Activated naive CD8-positive, alpha-beta T cell treated with anti-CD3 and anti-CD28 coated beads, Interleukin-2, amount 10 ng/mL, durations not matched to agents 7 days and 5 days (primary cell): Measurements from ENCODE around the gene ZNF337. TPM values are rescaled to one million over a fixed set of nuclear protein-coding genes. Genes with fewer than 3 reads are reported as not detected.
"Not testable (repeated sequence)": the region's sequence is repeated elsewhere in the genome, so short reads cannot be mapped to it uniquely, and the experiment has no call there.

ENCODE experiments used
- ATAC-seq: fragments of 150-1000 bp; cut with Tn5 transposase; one replicate; pipeline ENCODE4 v1.10.0; 2021; ENCODE audit warnings: low read depth, moderate library complexity
- POLR2A ChIA-PET: fragments of 350-600 bp; sonication (Branson Sonifier 250); formaldehyde crosslinking; loops from one replicate; lab custom pipeline; 2021; ENCODE audit warnings: antibody characterized with exemption; lab: Charles Lee
- DNase-seq: peaks from one replicate; pipeline ENCODE4 v3.0.0; 2021
- H3K27ac Mint-ChIP-seq: one replicate; pipeline ENCODE4 v1.8.0; 2022; ENCODE audit warnings: mild to moderate bottlenecking, mixed read lengths
- H3K27me3 Mint-ChIP-seq: one replicate; pipeline ENCODE4 v1.8.0; 2022; ENCODE audit warnings: mild to moderate bottlenecking, moderate library complexity, mixed read lengths
- H3K36me3 Mint-ChIP-seq: one replicate; pipeline ENCODE4 v1.8.0; 2021; ENCODE audit warnings: mild to moderate bottlenecking, mixed read lengths
- H3K4me1 Mint-ChIP-seq: one replicate; pipeline ENCODE4 v1.8.0; 2021; ENCODE audit warnings: mixed read lengths
- H3K4me3 Mint-ChIP-seq: one replicate; pipeline ENCODE4 v1.8.0; 2022; ENCODE audit warnings: mild to moderate bottlenecking, moderate library complexity, mixed read lengths
- H3K9me3 Mint-ChIP-seq: one replicate; pipeline ENCODE4 v1.8.0; 2021; ENCODE audit warnings: mixed read lengths
- total RNA-seq, 2 experiments: library from RNA; stranded (reverse); gene quantifications; one replicate each; pipeline ENCODE4 v1.2.3, GENCODE V29; 2021

The ZNF337 gene
- total RNA-seq, 2 experiments from 2014 or later, result 25.3 to 26.6 TPM

GRCh38 chr20:25718896-25719809, 22.5 kb upstream of the ZNF337 start:
- H3K27ac Mint-ChIP-seq, result peak overlapping the region; percentile 88

GRCh38 chr20:25707695-25708094, 11.0 kb upstream of the ZNF337 start:
- Mint-ChIP-seq H3K27me3 (no peaks in the 10 kb centered on the region), H3K4me3 (no peak overlapping the region), H3K9me3 (peaks cover 27% of the 10 kb centered on the region), H3K4me1 (peaks cover 10% of the 10 kb centered on the region), H3K36me3 (peaks cover 37% of the 10 kb centered on the region), H3K27ac (no peak overlapping the region)
- ATAC-seq, result no peak
- no peak for DNase-seq
- POLR2A ChIA-PET, result no interaction called here

More at GRCh38 chr20:25718896-25719809, 22.5 kb upstream of the ZNF337 start:
- POLR2A ChIA-PET, H3K27me3 Mint-ChIP-seq, H3K4me1 Mint-ChIP-seq, ATAC-seq: not testable (repeated sequence)
- H3K36me3 Mint-ChIP-seq, result peaks cover 36% of the 10 kb centered on the region
- H3K4me3 Mint-ChIP-seq, result peak overlapping the region; percentile 81
- peak; percentile 49 for DNase-seq
- H3K9me3 Mint-ChIP-seq, result peaks cover 22% of the 10 kb centered on the region

GRCh38 chr20:25706793-25707192, 10.1 kb upstream of the ZNF337 start:
- Mint-ChIP-seq H3K4me1 (peaks cover 10% of the 10 kb centered on the region), H3K36me3 (peaks cover 38% of the 10 kb centered on the region), H3K27ac (peak overlapping the region; percentile 75), H3K4me3 (peak overlapping the region; percentile 45), H3K9me3 (peaks cover 29% of the 10 kb centered on the region), H3K27me3 (no peaks in the 10 kb centered on the region)
- ATAC-seq (peak; percentile 86), DNase-seq (no peak)
- POLR2A ChIA-PET, result interaction anchor here (0.7 kb wide), 1 partner anchor 279 kb away, joined by 3 read pairs; no protein-coding TSS in a partner anchor

GRCh38 chr20:25705830-25706351, 9.2 kb upstream of the ZNF337 start:
- H3K4me1 Mint-ChIP-seq, result peaks cover 10% of the 10 kb centered on the region
- ATAC-seq (no peak), DNase-seq (no peak)
- H3K4me3 Mint-ChIP-seq, result no peak overlapping the region
- H3K36me3 Mint-ChIP-seq, result peaks cover 33% of the 10 kb centered on the region
- POLR2A ChIA-PET, result interaction anchor here (0.7 to 1.5 kb wide), 2 partner anchors 11 to 280 kb away, joined by 3 read pairs; no protein-coding TSS in a partner anchor
- no peak overlapping the region for H3K27ac Mint-ChIP-seq
- no peaks in the 10 kb centered on the region for H3K27me3 Mint-ChIP-seq
- H3K9me3 Mint-ChIP-seq, result peaks cover 25% of the 10 kb centered on the region

- H3K4me3 Mint-ChIP-seq, result not testable (repeated sequence)
Observed at GRCh38 chr20:25704303-25704702, 7.7 kb upstream of the ZNF337 start.

GRCh38 chr20:25700835-25701234, 4.2 kb upstream of the ZNF337 start:
- Mint-ChIP-seq H3K9me3 (peaks cover 20% of the 10 kb centered on the region), H3K4me1 (peaks cover 16% of the 10 kb centered on the region), H3K36me3 (peaks cover 26% of the 10 kb centered on the region)
- POLR2A ChIA-PET, DNase-seq, H3K27ac Mint-ChIP-seq, H3K27me3 Mint-ChIP-seq, ATAC-seq, H3K4me3 Mint-ChIP-seq: not testable (repeated sequence)

More at GRCh38 chr20:25704303-25704702, 7.7 kb upstream of the ZNF337 start:
- H3K27me3 Mint-ChIP-seq, H3K27ac Mint-ChIP-seq, ATAC-seq, H3K4me1 Mint-ChIP-seq, POLR2A ChIA-PET, DNase-seq: not testable (repeated sequence)
- peaks cover 25% of the 10 kb centered on the region for H3K9me3 Mint-ChIP-seq
- peaks cover 32% of the 10 kb centered on the region for H3K36me3 Mint-ChIP-seq

GRCh38 chr20:25699914-25700313, 3.3 kb upstream of the ZNF337 start:
- no peak for DNase-seq
- Mint-ChIP-seq H3K9me3 (peaks cover 19% of the 10 kb centered on the region), H3K27me3 (no peaks in the 10 kb centered on the region), H3K4me1 (peaks cover 14% of the 10 kb centered on the region), H3K4me3 (no peak overlapping the region), H3K36me3 (peaks cover 24% of the 10 kb centered on the region), H3K27ac (no peak overlapping the region)
- POLR2A ChIA-PET, result no interaction called here
- no peak for ATAC-seq

- H3K36me3 Mint-ChIP-seq, result peaks cover 25% of the 10 kb centered on the region
- H3K9me3 Mint-ChIP-seq, result peaks cover 10% of the 10 kb centered on the region
- H3K4me1 Mint-ChIP-seq, result peaks cover 26% of the 10 kb centered on the region
- no peak for DNase-seq
- POLR2A ChIA-PET, result no interaction called here
- no peaks in the 10 kb centered on the region for H3K27me3 Mint-ChIP-seq
- ATAC-seq, result no peak
- H3K27ac Mint-ChIP-seq, result peak overlapping the region; percentile 85
- H3K4me3 Mint-ChIP-seq, result peak overlapping the region; percentile 93
Observed at GRCh38 chr20:25697132-25697446, 436 bp upstream of the ZNF337 start.

- peaks cover 33% of the 10 kb centered on the region for H3K4me1 Mint-ChIP-seq
- peaks cover 5% of the 10 kb centered on the region for H3K9me3 Mint-ChIP-seq
- H3K27ac Mint-ChIP-seq, result peak overlapping the region; percentile 74
- POLR2A ChIA-PET, result interaction anchor here (1.2 kb wide), 1 partner anchor 10 kb away, joined by 3 read pairs; no protein-coding TSS in a partner anchor
- peak overlapping the region; percentile 93 for H3K4me3 Mint-ChIP-seq
- no peak for ATAC-seq
- H3K27me3 Mint-ChIP-seq, result no peaks in the 10 kb centered on the region
- no peak for DNase-seq
- peaks cover 33% of the 10 kb centered on the region for H3K36me3 Mint-ChIP-seq
Observed at GRCh38 chr20:25695532-25696370, 902 bp downstream of the ZNF337 start.

GRCh38 chr20:25692499-25692898, 4.2 kb downstream of the ZNF337 start:
- POLR2A ChIA-PET, result no interaction called here
- Mint-ChIP-seq H3K4me3 (no peak overlapping the region), H3K27ac (no peak overlapping the region), H3K9me3 (no peaks in the 10 kb centered on the region), H3K27me3 (no peaks in the 10 kb centered on the region), H3K4me1 (peaks cover 27% of the 10 kb centered on the region), H3K36me3 (peaks cover 22% of the 10 kb centered on the region)
- no peak for DNase-seq
- no peak for ATAC-seq

- H3K4me1 Mint-ChIP-seq, result peaks cover 26% of the 10 kb centered on the region
- H3K4me3 Mint-ChIP-seq, result no peak overlapping the region
- no peaks in the 10 kb centered on the region for H3K9me3 Mint-ChIP-seq
- no peak overlapping the region for H3K27ac Mint-ChIP-seq
- POLR2A ChIA-PET, result no interaction called here
- ATAC-seq, result no peak
- no peaks in the 10 kb centered on the region for H3K27me3 Mint-ChIP-seq
- DNase-seq, result no peak
- H3K36me3 Mint-ChIP-seq, result peaks cover 24% of the 10 kb centered on the region
Observed at GRCh38 chr20:25690427-25690826, 6.2 kb downstream of the ZNF337 start.

- DNase-seq (no peak), ATAC-seq (no peak)
- no peak overlapping the region for H3K4me3 Mint-ChIP-seq
- H3K27ac Mint-ChIP-seq, result no peak overlapping the region
- H3K27me3 Mint-ChIP-seq, result no peaks in the 10 kb centered on the region
- peaks cover 2% of the 10 kb centered on the region for H3K9me3 Mint-ChIP-seq
- peaks cover 36% of the 10 kb centered on the region for H3K36me3 Mint-ChIP-seq
- peaks cover 15% of the 10 kb centered on the region for H3K4me1 Mint-ChIP-seq
- POLR2A ChIA-PET, result no interaction called here
Observed at GRCh38 chr20:25686081-25687067, 10.3 kb downstream of the ZNF337 start.
